Measurements from ENCODE around the gene DHX35.

Gene DHX35

DNA sequence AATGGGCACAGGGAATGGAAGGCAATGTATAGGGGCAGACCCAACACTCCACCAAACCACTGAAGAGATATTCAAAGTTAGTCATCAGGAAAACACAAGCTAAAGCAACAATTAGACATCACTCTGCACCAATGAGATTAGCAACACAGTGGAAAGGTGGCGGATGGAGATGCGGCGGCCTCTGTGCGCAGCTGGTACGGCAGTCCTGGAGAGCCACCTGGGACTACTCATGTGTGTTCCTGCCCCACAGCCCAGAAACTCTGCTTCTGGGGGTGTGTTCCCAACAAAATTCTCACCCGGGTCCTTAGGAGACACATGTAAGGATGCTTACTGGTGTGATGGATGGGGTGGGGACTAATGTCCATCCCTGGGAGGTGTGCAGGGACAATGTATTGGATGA is 82.4 kb downstream of the DHX35 start:
- H3K4me2 ChIP-seq, result no peak overlapping the region
- no peak overlapping the region for H3K9ac ChIP-seq
- TF ChIP-seq Cebpa-rat (IDR thresholded peaks at IDR 0.05), result no peak
- peaks cover 0 to 10% (median 0%) of the 10 kb centered on the region in 11 experiments; a peak in 3 of 22 replicates for H4K20me1 ChIP-seq
- H3K36me3 ChIP-seq, result peaks cover 27 to 48% (median 37%) of the 10 kb centered on the region in 11 experiments; a peak in 21 of 22 replicates
- H3K27ac ChIP-seq, result no peak overlapping the region
- H3K4me1 ChIP-seq, result peaks cover 0 to 6% (median 5%) of the 10 kb centered on the region in 10 experiments; a peak in 13 of 20 replicates
- H3K27me3 ChIP-seq, result no peaks in the 10 kb centered on the region
- no peaks in the 10 kb centered on the region for H3K9me3 ChIP-seq (replicated peaks in 1 of 11)
- H3K4me3 ChIP-seq, result no peak overlapping the region

DNA sequence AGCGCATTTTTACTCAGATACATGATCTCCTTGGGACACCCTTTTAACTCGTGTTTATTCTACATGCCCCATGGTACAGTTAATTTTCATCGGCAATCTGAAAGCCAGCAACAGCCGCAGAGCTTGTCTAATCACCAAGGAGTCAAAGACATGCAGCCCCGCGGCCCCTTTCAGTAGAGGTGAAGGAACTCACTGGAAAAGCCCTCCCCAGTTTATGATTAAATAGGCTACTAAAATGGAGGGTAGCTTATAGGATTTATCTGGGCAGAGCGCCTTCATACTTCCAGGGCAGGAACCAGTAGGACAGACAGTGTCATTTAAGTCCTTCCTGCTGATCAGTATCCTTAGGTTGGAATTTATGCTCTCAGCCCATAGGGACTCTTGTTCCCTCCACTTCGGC is 83.5 kb downstream of the DHX35 start:
- H3K27ac ChIP-seq, result no peak overlapping the region
- no peak overlapping the region for H3K4me2 ChIP-seq
- H3K9ac ChIP-seq, result no peak overlapping the region
- no peaks in the 10 kb centered on the region for H3K9me3 ChIP-seq (replicated peaks in 1 of 11)
- no peaks in the 10 kb centered on the region for H3K27me3 ChIP-seq
- TF ChIP-seq Cebpa-rat (IDR thresholded peaks at IDR 0.05), result no peak
- peaks cover 16 to 36% (median 25%) of the 10 kb centered on the region in 11 experiments; a peak in 21 of 22 replicates for H3K36me3 ChIP-seq
- peaks cover 0 to 4% (median 0%) of the 10 kb centered on the region in 11 experiments; a peak in 1 of 22 replicates for H4K20me1 ChIP-seq
- H3K4me3 ChIP-seq, result no peak overlapping the region
- peaks cover 0 to 14% (median 10%) of the 10 kb centered on the region in 10 experiments; a peak in 14 of 20 replicates for H3K4me1 ChIP-seq

DNA sequence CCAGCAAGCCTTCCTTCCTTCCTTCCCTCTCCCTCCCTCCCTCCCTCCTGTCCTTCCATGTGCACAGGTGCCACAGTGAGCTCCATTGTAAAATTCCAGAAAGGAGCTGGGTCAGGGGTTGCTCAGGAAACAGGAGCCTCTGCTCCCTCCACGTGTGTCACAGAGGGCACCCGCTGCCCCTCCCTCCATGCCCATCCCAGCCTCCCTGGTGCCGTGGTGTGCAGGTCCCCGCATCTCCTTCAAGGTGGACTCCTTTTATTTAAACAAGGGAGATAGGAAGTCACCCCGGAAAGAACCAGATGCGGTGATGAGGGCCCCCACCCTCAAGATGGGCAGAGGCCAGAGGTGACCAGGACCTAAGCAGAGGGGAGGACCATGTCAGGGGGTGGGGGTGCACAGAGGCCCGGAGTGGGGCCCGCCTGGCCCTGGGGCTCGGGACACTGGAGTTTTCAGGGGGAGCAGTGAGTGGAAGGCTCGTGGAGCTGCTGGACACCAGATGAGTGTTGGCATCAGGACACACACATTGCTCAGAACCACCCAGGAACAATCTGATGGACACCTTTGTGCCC is 85.4 kb downstream of the DHX35 start:
- no peak for TF ChIP-seq Cebpa-rat (IDR thresholded peaks at IDR 0.05)
- Histone ChIP-seq H3K4me1 (peaks cover 0 to 14% (median 10%) of the 10 kb centered on the region in 10 experiments; a peak in 14 of 20 replicates), H3K9ac (no peak overlapping the region), H4K20me1 (0 out of 22 replicates have a peak, but pooled peaks cover 0 to 4% (median 0%) of the 10 kb centered on the region in 11 experiments), H3K27me3 (no peaks in the 10 kb centered on the region), H3K9me3 (replicated peaks in 1 of 11) (no peaks in the 10 kb centered on the region), H3K36me3 (peaks cover 5 to 18% (median 8%) of the 10 kb centered on the region in 11 experiments; a peak in 19 of 22 replicates), H3K4me2 (no peak overlapping the region), H3K27ac (no peak overlapping the region), H3K4me3 (no peak overlapping the region)

DNA sequence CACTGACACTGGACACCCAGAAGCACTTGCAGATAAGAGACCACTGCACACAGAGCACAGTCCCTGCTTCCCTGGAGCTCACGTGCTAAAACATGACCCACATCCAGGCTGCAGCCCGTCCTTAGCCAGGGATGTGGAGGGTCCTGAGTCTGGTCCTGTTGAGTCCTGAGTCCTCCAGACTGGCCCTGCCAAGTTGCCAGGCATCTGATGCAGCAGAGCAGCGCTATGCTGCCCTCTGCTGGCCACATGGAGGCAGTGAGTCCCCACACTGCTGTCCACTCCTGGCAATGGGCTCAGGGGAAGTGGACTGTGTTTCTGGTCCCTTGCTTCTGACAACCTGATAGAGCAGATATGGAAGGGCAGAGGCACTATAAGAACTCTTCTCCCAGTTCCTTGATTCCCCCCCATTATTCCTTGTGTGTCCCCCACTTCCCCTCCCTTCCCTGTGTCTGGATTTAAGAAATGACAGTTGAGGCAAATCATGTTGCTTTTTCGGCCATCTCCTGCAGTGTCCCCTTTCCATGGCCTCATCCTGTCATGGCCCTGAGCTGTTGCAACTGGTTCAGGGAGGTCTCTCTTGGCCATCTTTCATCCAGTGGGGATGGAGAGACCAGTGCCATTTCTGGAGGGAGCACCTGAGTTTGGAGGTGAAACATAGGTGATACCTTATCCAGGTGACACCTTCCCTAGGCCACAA is 86.0 kb downstream of the DHX35 start:
- Histone ChIP-seq H3K27ac (no peak overlapping the region), H3K4me3 (no peak overlapping the region), H4K20me1 (0 out of 22 replicates have a peak, but pooled peaks cover 0 to 4% (median 0%) of the 10 kb centered on the region in 11 experiments), H3K9me3 (replicated peaks in 1 of 11) (no peaks in the 10 kb centered on the region), H3K36me3 (peaks cover 0 to 11% (median 4%) of the 10 kb centered on the region in 11 experiments; a peak in 10 of 22 replicates), H3K27me3 (no peaks in the 10 kb centered on the region), H3K4me1 (peaks cover 0 to 14% (median 10%) of the 10 kb centered on the region in 10 experiments; a peak in 14 of 20 replicates), H3K9ac (no peak overlapping the region), H3K4me2 (no peak overlapping the region)
- no peak for TF ChIP-seq Cebpa-rat (IDR thresholded peaks at IDR 0.05)

DNA sequence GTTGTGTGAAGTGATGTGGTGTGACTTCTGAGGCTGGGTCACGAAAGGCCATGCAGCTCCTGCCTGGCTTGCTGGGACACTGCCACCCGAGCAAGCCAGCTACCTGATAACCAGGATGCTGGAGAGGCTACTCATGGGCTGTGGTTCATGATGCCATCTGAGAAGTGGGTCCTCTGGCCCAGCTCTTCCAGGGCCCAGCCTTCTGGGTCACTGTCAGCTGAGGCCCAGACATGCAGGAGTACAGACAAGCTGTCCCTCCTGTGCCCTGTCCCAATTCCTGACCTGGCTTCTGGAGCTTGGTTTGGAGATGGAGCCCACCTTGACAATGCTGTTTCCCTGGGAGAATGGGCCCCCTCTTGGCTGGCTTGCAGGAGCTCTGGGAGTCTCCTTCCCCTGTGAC is 87.0 kb downstream of the DHX35 start:
- Histone ChIP-seq H3K4me1 (peaks cover 0 to 14% (median 10%) of the 10 kb centered on the region in 10 experiments; a peak in 14 of 20 replicates), H3K4me3 (peak overlapping the region in 5 of 10 experiments; percentile 64 to 88 (median 74); a peak in 6 of 20 replicates), H3K9ac (peak overlapping the region in 8 of 11 experiments; percentile 76 to 84 (median 82); a peak in 15 of 22 replicates), H3K27ac (peak overlapping the region in 2 of 11 experiments; percentile 74 to 81; a peak in 2 of 22 replicates), H4K20me1 (0 out of 22 replicates have a peak, but pooled peaks cover 0 to 4% (median 0%) of the 10 kb centered on the region in 11 experiments), H3K27me3 (no peaks in the 10 kb centered on the region), H3K9me3 (replicated peaks in 1 of 11) (no peaks in the 10 kb centered on the region), H3K36me3 (peaks cover 0 to 5% (median 0%) of the 10 kb centered on the region in 11 experiments; a peak in 5 of 22 replicates), H3K4me2 (peak overlapping the region; percentile 85 to 98 (median 93))
- TF ChIP-seq Cebpa-rat (IDR thresholded peaks at IDR 0.05), result no peak

DNA sequence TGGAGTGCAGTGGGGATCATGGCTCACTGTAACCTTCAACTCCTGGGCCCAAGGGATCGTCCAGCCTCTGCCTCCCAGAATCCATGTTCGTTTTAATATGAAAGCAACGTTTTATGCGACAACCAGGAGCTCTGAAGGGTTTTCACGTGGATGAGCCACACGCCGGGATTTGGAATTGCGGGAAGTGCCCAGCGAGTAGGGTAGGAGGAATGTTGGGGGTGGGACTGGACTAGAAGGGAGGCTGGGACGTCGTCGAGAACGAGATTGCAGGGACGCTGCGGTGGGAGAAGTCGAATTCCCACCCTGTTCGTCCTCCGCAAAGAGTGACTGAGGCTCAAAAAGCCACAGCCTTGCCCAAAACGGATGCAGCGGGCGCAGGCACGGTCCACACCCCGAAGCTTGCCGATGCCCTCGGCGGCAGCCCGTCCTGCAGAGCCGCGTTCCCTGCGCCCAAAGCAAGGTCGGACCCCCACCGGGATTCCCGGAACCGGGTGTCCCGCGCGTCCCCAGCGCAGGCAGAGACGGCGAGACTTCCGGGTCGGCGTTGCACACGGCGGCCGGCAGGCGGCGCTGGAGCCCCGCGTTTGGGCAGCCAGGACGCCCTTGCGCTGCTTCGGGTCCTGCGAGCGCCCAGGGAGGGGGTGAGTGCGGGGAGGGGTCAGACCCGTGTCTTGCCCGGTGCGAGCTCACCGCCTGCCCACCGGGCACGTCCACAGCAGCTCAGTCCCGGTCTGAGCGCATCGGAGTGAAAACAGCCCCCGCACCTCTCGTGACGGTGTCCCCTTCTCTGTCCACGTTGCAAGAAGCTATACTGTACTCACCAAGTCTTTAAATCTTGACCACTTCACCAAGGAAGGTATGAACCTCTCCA is 87.8 kb downstream of the DHX35 start:
- Histone ChIP-seq H3K4me3 (peak overlapping the region; percentile 64 to 88 (median 70)), H3K27ac (peak overlapping the region; percentile 64 to 84 (median 74); a peak in 21 of 22 replicates), H4K20me1 (0 out of 22 replicates have a peak, but pooled peaks cover 0 to 4% (median 0%) of the 10 kb centered on the region in 11 experiments), H3K36me3 (no peaks in the 10 kb centered on the region), H3K4me2 (peak overlapping the region; percentile 85 to 98 (median 93)), H3K4me1 (peaks cover 0 to 14% (median 10%) of the 10 kb centered on the region in 10 experiments; a peak in 14 of 20 replicates), H3K9ac (peak overlapping the region; percentile 72 to 84 (median 82)), H3K9me3 (replicated peaks in 1 of 11) (no peaks in the 10 kb centered on the region), H3K27me3 (no peaks in the 10 kb centered on the region)
- no peak for TF ChIP-seq Cebpa-rat (IDR thresholded peaks at IDR 0.05)

DNA sequence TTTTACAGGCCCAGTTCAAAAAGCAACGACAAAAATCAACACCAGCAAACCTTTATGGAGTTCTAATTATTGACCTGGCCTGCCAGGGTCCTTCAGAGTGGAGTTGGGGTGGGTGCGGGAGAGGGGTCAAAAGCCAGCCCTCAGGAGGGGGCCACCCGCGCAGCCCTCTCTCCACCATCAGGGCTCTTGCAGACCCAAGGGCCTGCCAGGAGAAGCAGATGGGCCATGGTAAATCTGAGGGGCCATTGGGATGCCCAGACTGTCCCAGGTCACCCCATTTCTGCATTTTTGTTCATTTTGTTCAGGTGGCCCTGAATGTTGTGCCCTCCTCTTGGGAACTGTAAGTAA is 88.4 kb downstream of the DHX35 start:
- no peak for TF ChIP-seq Cebpa-rat (IDR thresholded peaks at IDR 0.05)

DNA sequence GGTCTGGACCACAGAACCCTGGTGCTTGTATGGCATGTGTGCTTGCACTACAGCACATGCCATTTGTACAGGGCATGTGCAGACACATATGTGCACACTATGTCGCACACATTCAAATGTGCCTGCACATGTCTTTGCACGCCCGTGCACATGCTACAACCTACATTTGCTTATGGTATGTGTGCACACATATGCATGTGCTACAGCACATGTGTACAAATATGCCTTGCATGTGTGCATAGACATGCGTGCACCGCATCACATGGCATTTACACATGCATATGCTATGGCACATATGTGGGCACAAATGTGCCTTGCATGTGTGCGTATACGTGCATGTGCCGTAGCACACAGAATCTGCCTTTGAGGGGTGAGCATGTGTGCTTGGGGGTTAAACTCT is 90.5 kb downstream of the DHX35 start:
- no peak overlapping the region for H3K9ac ChIP-seq
- TF ChIP-seq Cebpa-rat (IDR thresholded peaks at IDR 0.05), result no peak

More for the DNA sequence above, 88.4 kb downstream of the DHX35 start:
- Histone ChIP-seq H3K9ac (peak overlapping the region; percentile 72 to 84 (median 82)), H3K9me3 (replicated peaks in 1 of 11) (no peaks in the 10 kb centered on the region), H3K27ac (peak overlapping the region in 5 of 11 experiments; percentile 74 to 84 (median 79); a peak in 8 of 22 replicates), H3K4me2 (peak overlapping the region; percentile 85 to 98 (median 93)), H3K4me1 (peaks cover 0 to 14% (median 10%) of the 10 kb centered on the region in 10 experiments; a peak in 14 of 20 replicates), H3K4me3 (peak overlapping the region; percentile 64 to 88 (median 70)), H3K27me3 (no peaks in the 10 kb centered on the region), H4K20me1 (0 out of 22 replicates have a peak, but pooled peaks cover 0 to under 1% (median 0%) of the 10 kb centered on the region in 11 experiments), H3K36me3 (no peaks in the 10 kb centered on the region)

More for the DNA sequence above, 90.5 kb downstream of the DHX35 start:
- Histone ChIP-seq H4K20me1 (no peaks in the 10 kb centered on the region), H3K9me3 (replicated peaks in 1 of 11) (no peaks in the 10 kb centered on the region), H3K4me1 (peaks cover 0 to 14% (median 10%) of the 10 kb centered on the region in 10 experiments; a peak in 14 of 20 replicates), H3K27me3 (no peaks in the 10 kb centered on the region), H3K4me3 (no peak overlapping the region), H3K27ac (no peak overlapping the region), H3K36me3 (no peaks in the 10 kb centered on the region), H3K4me2 (no peak overlapping the region)
